HCT116 (cell line): ENCODE measurements around the gene MLLT3. TPM values are rescaled to one million over a fixed set of nuclear protein-coding genes. Genes with fewer than 3 reads are reported as not detected.

Experiments used
- ATAC-seq: fragments of 200-7000 bp; cut with Tn5 transposase; 2 replicates; pipeline ENCODE4 v1.9.1; 2020; ENCODE audit warnings: mild to moderate bottlenecking, moderate library complexity
- BruUV-seq: library from RNA; stranded (reverse); fragments of 400-500 nt; replicated peaks from 2 replicates; lab custom pipeline; 2021; lab: Mats Ljungman, UMichigan
- CTCF ChIA-PET: fragments of 300-600 bp; sonication (Branson Sonifier 250); formaldehyde crosslinking; loops from one replicate; lab custom pipeline; 2021; ENCODE audit warnings: antibody characterized with exemption; lab: Charles Lee
- POLR2A ChIA-PET: fragments of 300-600, 350-600 bp; sonication (Branson Sonifier 250); formaldehyde crosslinking; loops from one replicate; lab custom pipeline; 2021; ENCODE audit warnings: antibody characterized with exemption; lab: Charles Lee
- RAD21 ChIA-PET, 2 experiments: fragments of 300-600 bp; sonication (Branson Sonifier 250); formaldehyde crosslinking; loops; one replicate each; lab custom pipeline; 2023; ENCODE audit warnings: low total read pairs in 2 of 2; ENCODE audit not compliant: uncharacterized antibody in 2 of 2, unreplicated experiment in 2 of 2, low non-redundant PET in 1 of 2; lab: Charles Lee
- DNase-seq: peaks from one replicate; pipeline ENCODE4 v3.0.0-alpha.2; 2010; ENCODE audit warnings: low read depth, low spot score
- H2AFZ ChIP-seq: fragments of 200-600 bp; shearing (Covaris generic), sonication (generic); 2 replicates; pipeline ENCODE4 v1.6.1; 2017; ENCODE audit warnings: low read depth, mixed run types, mixed read lengths, antibody characterized with exemption, low read length; ENCODE audit not compliant: poor library complexity, severe bottlenecking
- H3K27ac ChIP-seq: 2 replicates; pipeline ENCODE4 v1.5.1; 2012; ENCODE audit warnings: low read depth, low read length
- H3K27me3 ChIP-seq: fragments of 200-600 bp; sonication (generic); 2 replicates; pipeline ENCODE4 v1.6.1; 2016; ENCODE audit warnings: mixed run types, low read length, mixed read lengths; ENCODE audit not compliant: insufficient read depth
- H3K36me3 ChIP-seq, 2 experiments: fragments of 200-500 bp in 1 of 2; fragments of 200-600 bp in 1 of 2; sonication (Bioruptor generic) in 1 of 2; sonication (generic) in 1 of 2; 2 replicates each; pipeline versions ENCODE4 v1.5.1 to v1.6.1; 2014 to 2016; ENCODE audit warnings: low read length in 2 of 2, inconsistent platforms in 1 of 2, mixed read lengths in 1 of 2, mixed run types in 1 of 2; ENCODE audit not compliant: insufficient read depth in 2 of 2, control insufficient read depth in 1 of 2
- H3K4me1 ChIP-seq, 2 experiments: fragments of 200-600 bp in 1 of 2; sonication (generic) in 1 of 2; 2 replicates each; pipeline versions ENCODE4 v1.5.1 to v1.6.1; 2012 to 2017; ENCODE audit warnings: low read length in 2 of 2, inconsistent platforms in 1 of 2, mild to moderate bottlenecking in 1 of 2, mixed read lengths in 1 of 2, mixed run types in 1 of 2, moderate library complexity in 1 of 2; ENCODE audit not compliant: insufficient read depth in 2 of 2, control insufficient read depth in 1 of 2
- H3K4me2 ChIP-seq: fragments of 200-600 bp; sonication (generic); 2 replicates; pipeline ENCODE4 v1.6.1; 2017; ENCODE audit warnings: mixed run types, low read length, mixed read lengths
- H3K4me3 ChIP-seq, 2 experiments: fragments of 200-600 bp in 1 of 2; sonication (generic) in 1 of 2; replicated peaks in 1 of 2; 2 replicates each; pipeline ENCODE4 v1.5.1; 2011 to 2016; ENCODE audit warnings: low read length in 2 of 2, control low read depth in 1 of 2, low read depth in 1 of 2, mild to moderate bottlenecking in 1 of 2, mixed read lengths in 1 of 2, mixed run types in 1 of 2
- H3K79me2 ChIP-seq: fragments of 200-600 bp; sonication (generic); 2 replicates; pipeline ENCODE4 v1.6.1; 2017; ENCODE audit warnings: mild to moderate bottlenecking, mixed run types, low read length, moderate library complexity, mixed read lengths; ENCODE audit not compliant: insufficient read depth
- H3K9ac ChIP-seq: fragments of 200-600 bp; sonication (generic); 2 replicates; pipeline ENCODE4 v1.6.1; 2016; ENCODE audit warnings: low read length, mixed read lengths
- H3K9me2 ChIP-seq: fragments of 200-600 bp; sonication (generic), shearing (Covaris generic); 2 replicates; pipeline ENCODE4 v1.6.1; 2017; ENCODE audit warnings: mixed run types, mild to moderate bottlenecking, moderate library complexity; ENCODE audit not compliant: insufficient read depth
- H3K9me3 ChIP-seq, 2 experiments: fragments of 200-500 bp in 1 of 2; fragments of 200-600 bp in 1 of 2; sonication (Bioruptor generic) in 1 of 2; sonication (generic) in 1 of 2; 2 replicates each; pipeline ENCODE4 v1.6.1; 2014 to 2017; ENCODE audit warnings: low read length in 2 of 2, mixed read lengths in 2 of 2, inconsistent platforms in 1 of 2, low read depth in 1 of 2, mild to moderate bottlenecking in 1 of 2, mixed run types in 1 of 2, moderate library complexity in 1 of 2; ENCODE audit not compliant: control insufficient read depth in 1 of 2, insufficient read depth in 1 of 2
- H4K20me1 ChIP-seq: fragments of 200-600 bp; sonication (generic), shearing (Covaris generic); 2 replicates; pipeline ENCODE4 v1.6.1; 2017; ENCODE audit warnings: mixed run types, mild to moderate bottlenecking, moderate library complexity; ENCODE audit not compliant: insufficient read depth
- CBX3 ChIP-seq: IDR thresholded peaks from 2 replicates; pipeline ENCODE4 v1.6.1; 2012; ENCODE audit warnings: low read depth
- CEBPB ChIP-seq: IDR thresholded peaks from 2 replicates; pipeline ENCODE4 v1.6.1; 2012; ENCODE audit warnings: low read depth
- EGR1 ChIP-seq: IDR thresholded peaks from 2 replicates; pipeline ENCODE4 v1.6.1; 2012; ENCODE audit warnings: low read depth
- ELF1 ChIP-seq: IDR thresholded peaks from 2 replicates; pipeline ENCODE4 v1.6.1; 2012; ENCODE audit warnings: low read depth, borderline replicate concordance
- EZH2 ChIP-seq: fragments of 200-600 bp; sonication (generic); IDR thresholded peaks from 2 replicates; pipeline ENCODE4 v1.6.1; 2017; ENCODE audit warnings: antibody characterized with exemption, mixed run types
- FOSL1 ChIP-seq: IDR thresholded peaks from 2 replicates; pipeline ENCODE4 v1.6.1; 2012; ENCODE audit warnings: low read depth
- JUND ChIP-seq: IDR thresholded peaks from 2 replicates; pipeline ENCODE4 v1.6.1; 2012
- POLR2A ChIP-seq: IDR thresholded peaks from 2 replicates; pipeline ENCODE4 v1.7.0; 2011; ENCODE audit warnings: borderline replicate concordance; ENCODE audit not compliant: insufficient read depth, insufficient read length; ENCODE audit errors: extremely low read depth
- POLR2AphosphoS5 ChIP-seq: IDR thresholded peaks from 2 replicates; pipeline ENCODE4 v1.6.1; 2011; ENCODE audit warnings: mild to moderate bottlenecking, low read depth, low read length, moderate library complexity
- RAD21 ChIP-seq: IDR thresholded peaks from 2 replicates; pipeline ENCODE4 v1.6.1; 2012; ENCODE audit warnings: low read depth, mild to moderate bottlenecking
- SRF ChIP-seq: IDR thresholded peaks from 2 replicates; pipeline ENCODE4 v1.6.1; 2012; ENCODE audit warnings: low read depth
- TCF7L2 ChIP-seq: IDR thresholded peaks from 2 replicates; pipeline ENCODE4 v1.7.0; 2011; ENCODE audit warnings: borderline replicate concordance, inconsistent platforms; ENCODE audit not compliant: insufficient read depth, insufficient read length; ENCODE audit errors: extremely low read depth
- YY1 ChIP-seq: IDR thresholded peaks from 2 replicates; pipeline ENCODE4 v1.6.1; 2011; ENCODE audit warnings: low read length, low read depth, moderate library complexity, mild to moderate bottlenecking; ENCODE audit not compliant: insufficient replicate concordance; ENCODE audit errors: extremely low read depth
- ZFX ChIP-seq: fragments of 450-650 bp; IDR thresholded peaks from 2 replicates; pipeline ENCODE4 v1.6.1; 2017
- intact Hi-C: fragments of 100-400 bp; cut with micrococcal nuclease; formaldehyde crosslinking; loops from 2 replicates; pipeline ENCODE4 v1.10.0; 2022
- total RNA-seq: library from RNA; stranded (reverse); gene quantifications from one replicate; pipeline ENCODE4 v1.2.1, GENCODE V29; 2021; ENCODE audit not compliant: unreplicated experiment
- TF ChIP-seq, protein P1 (sequence below): IDR thresholded peaks from 2 replicates; pipeline ENCODE4 v1.6.1; 2012
- TF ChIP-seq, protein P2 (sequence below): IDR thresholded peaks from 2 replicates; pipeline ENCODE4 v1.6.1; 2012; ENCODE audit warnings: low read depth
- TF ChIP-seq, protein P3 (sequence below), 3 experiments: fragments of 200-600 bp in 1 of 3; sonication (generic) in 1 of 3; IDR thresholded peaks in 2 of 3; conservative IDR thresholded peaks in 1 of 3; 2 replicates each; pipeline ENCODE4 v1.5.1; 2012 to 2017; ENCODE audit warnings: low read depth in 2 of 3, low read length in 2 of 3, antibody characterized with exemption in 1 of 3, borderline replicate concordance in 1 of 3, control low read depth in 1 of 3, mild to moderate bottlenecking in 1 of 3, mixed read lengths in 1 of 3, mixed run types in 1 of 3, moderate library complexity in 1 of 3; ENCODE audit not compliant: insufficient read depth in 1 of 3

MLLT3 gene
- total RNA-seq, 1 experiment from 2014 or later: 4.3 TPM

GRCh38 chr9:20387062-20387461 is 235.2 kb downstream of the MLLT3 start:
- Histone ChIP-seq H3K36me3 (no peaks in the 10 kb centered on the region), H3K4me1 (no peaks in the 10 kb centered on the region), H3K4me2 (no peak overlapping the region), H4K20me1 (no peaks in the 10 kb centered on the region; the same call in 1 of the 2 replicates), H3K9me3 (no peaks in the 10 kb centered on the region), H3K27ac (no peak overlapping the region), H2AFZ (no peak overlapping the region), H3K9me2 (no peaks in the 10 kb centered on the region), H3K79me2 (no peaks in the 10 kb centered on the region), H3K4me3 (no peak overlapping the region), H3K9ac (no peak overlapping the region), H3K27me3 (peaks cover 12% of the 10 kb centered on the region)
- TF ChIP-seq ZFX (no peak), JUND (no peak), EGR1 (no peak), POLR2A (no peak), RAD21 (no peak), EZH2 (no peak), CEBPB (no peak), YY1 (no peak), POLR2AphosphoS5 (no peak), TCF7L2 (no peak), SRF (no peak), CBX3 (no peak), ELF1 (no peak), FOSL1 (no peak)
- TF ChIP-seq, protein P1, sequence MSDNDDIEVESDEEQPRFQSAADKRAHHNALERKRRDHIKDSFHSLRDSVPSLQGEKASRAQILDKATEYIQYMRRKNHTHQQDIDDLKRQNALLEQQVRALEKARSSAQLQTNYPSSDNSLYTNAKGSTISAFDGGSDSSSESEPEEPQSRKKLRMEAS: no peak
- TF ChIP-seq, protein P2, sequence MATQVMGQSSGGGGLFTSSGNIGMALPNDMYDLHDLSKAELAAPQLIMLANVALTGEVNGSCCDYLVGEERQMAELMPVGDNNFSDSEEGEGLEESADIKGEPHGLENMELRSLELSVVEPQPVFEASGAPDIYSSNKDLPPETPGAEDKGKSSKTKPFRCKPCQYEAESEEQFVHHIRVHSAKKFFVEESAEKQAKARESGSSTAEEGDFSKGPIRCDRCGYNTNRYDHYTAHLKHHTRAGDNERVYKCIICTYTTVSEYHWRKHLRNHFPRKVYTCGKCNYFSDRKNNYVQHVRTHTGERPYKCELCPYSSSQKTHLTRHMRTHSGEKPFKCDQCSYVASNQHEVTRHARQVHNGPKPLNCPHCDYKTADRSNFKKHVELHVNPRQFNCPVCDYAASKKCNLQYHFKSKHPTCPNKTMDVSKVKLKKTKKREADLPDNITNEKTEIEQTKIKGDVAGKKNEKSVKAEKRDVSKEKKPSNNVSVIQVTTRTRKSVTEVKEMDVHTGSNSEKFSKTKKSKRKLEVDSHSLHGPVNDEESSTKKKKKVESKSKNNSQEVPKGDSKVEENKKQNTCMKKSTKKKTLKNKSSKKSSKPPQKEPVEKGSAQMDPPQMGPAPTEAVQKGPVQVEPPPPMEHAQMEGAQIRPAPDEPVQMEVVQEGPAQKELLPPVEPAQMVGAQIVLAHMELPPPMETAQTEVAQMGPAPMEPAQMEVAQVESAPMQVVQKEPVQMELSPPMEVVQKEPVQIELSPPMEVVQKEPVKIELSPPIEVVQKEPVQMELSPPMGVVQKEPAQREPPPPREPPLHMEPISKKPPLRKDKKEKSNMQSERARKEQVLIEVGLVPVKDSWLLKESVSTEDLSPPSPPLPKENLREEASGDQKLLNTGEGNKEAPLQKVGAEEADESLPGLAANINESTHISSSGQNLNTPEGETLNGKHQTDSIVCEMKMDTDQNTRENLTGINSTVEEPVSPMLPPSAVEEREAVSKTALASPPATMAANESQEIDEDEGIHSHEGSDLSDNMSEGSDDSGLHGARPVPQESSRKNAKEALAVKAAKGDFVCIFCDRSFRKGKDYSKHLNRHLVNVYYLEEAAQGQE: no peak
- TF ChIP-seq, protein P3, sequence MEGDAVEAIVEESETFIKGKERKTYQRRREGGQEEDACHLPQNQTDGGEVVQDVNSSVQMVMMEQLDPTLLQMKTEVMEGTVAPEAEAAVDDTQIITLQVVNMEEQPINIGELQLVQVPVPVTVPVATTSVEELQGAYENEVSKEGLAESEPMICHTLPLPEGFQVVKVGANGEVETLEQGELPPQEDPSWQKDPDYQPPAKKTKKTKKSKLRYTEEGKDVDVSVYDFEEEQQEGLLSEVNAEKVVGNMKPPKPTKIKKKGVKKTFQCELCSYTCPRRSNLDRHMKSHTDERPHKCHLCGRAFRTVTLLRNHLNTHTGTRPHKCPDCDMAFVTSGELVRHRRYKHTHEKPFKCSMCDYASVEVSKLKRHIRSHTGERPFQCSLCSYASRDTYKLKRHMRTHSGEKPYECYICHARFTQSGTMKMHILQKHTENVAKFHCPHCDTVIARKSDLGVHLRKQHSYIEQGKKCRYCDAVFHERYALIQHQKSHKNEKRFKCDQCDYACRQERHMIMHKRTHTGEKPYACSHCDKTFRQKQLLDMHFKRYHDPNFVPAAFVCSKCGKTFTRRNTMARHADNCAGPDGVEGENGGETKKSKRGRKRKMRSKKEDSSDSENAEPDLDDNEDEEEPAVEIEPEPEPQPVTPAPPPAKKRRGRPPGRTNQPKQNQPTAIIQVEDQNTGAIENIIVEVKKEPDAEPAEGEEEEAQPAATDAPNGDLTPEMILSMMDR (IDR thresholded peaks at IDR 0.05 in 2 of 3, conservative IDR thresholded peaks at IDR 0.05 in 1 of 3; ENCODE audit: borderline replicate concordance in 1 of 3, insufficient read depth in 1 of 3, low read depth in 2 of 3, low read length in 2 of 3): no peak
- ChIA-PET RAD21 (no interaction called here), POLR2A (no interaction called here), CTCF (no interaction called here)
- ATAC-seq: no peak
- intact Hi-C loops: loop anchor here (5.0 kb wide), 1 partner anchor 50 kb away; no protein-coding TSS in a partner anchor
- DNase-seq: no peak
- BruUV-seq: no TSS peak
